HCT116 (cell line): ENCODE results near the gene STXBP3. TPM values are rescaled to one million over a fixed set of nuclear protein-coding genes. Genes with fewer than 3 reads are reported as not detected.

Experiments used
- ATAC-seq: fragments of 200-7000 bp; cut with Tn5 transposase; 2 replicates; pipeline ENCODE4 v1.9.1; 2020; ENCODE audit warnings: mild to moderate bottlenecking, moderate library complexity
- BruUV-seq: library from RNA; stranded (reverse); fragments of 400-500 nt; replicated peaks from 2 replicates; lab custom pipeline; 2021; lab: Mats Ljungman, UMichigan
- CTCF ChIA-PET: fragments of 300-600 bp; sonication (Branson Sonifier 250); formaldehyde crosslinking; loops from one replicate; lab custom pipeline; 2021; ENCODE audit warnings: antibody characterized with exemption; lab: Charles Lee
- POLR2A ChIA-PET: fragments of 300-600, 350-600 bp; sonication (Branson Sonifier 250); formaldehyde crosslinking; loops from one replicate; lab custom pipeline; 2021; ENCODE audit warnings: antibody characterized with exemption; lab: Charles Lee
- RAD21 ChIA-PET, 2 experiments: fragments of 300-600 bp; sonication (Branson Sonifier 250); formaldehyde crosslinking; loops; one replicate each; lab custom pipeline; 2023; ENCODE audit warnings: low total read pairs in 2 of 2; ENCODE audit not compliant: uncharacterized antibody in 2 of 2, unreplicated experiment in 2 of 2, low non-redundant PET in 1 of 2; lab: Charles Lee
- DNase-seq: peaks from one replicate; pipeline ENCODE4 v3.0.0-alpha.2; 2010; ENCODE audit warnings: low read depth, low spot score
- H2AFZ ChIP-seq: fragments of 200-600 bp; shearing (Covaris generic), sonication (generic); 2 replicates; pipeline ENCODE4 v1.6.1; 2017; ENCODE audit warnings: low read depth, mixed run types, mixed read lengths, antibody characterized with exemption, low read length; ENCODE audit not compliant: poor library complexity, severe bottlenecking
- H3K27ac ChIP-seq: 2 replicates; pipeline ENCODE4 v1.5.1; 2012; ENCODE audit warnings: low read depth, low read length
- H3K27me3 ChIP-seq: fragments of 200-600 bp; sonication (generic); 2 replicates; pipeline ENCODE4 v1.6.1; 2016; ENCODE audit warnings: mixed run types, low read length, mixed read lengths; ENCODE audit not compliant: insufficient read depth
- H3K36me3 ChIP-seq, 2 experiments: fragments of 200-500 bp in 1 of 2; fragments of 200-600 bp in 1 of 2; sonication (Bioruptor generic) in 1 of 2; sonication (generic) in 1 of 2; 2 replicates each; pipeline versions ENCODE4 v1.5.1 to v1.6.1; 2014 to 2016; ENCODE audit warnings: low read length in 2 of 2, inconsistent platforms in 1 of 2, mixed read lengths in 1 of 2, mixed run types in 1 of 2; ENCODE audit not compliant: insufficient read depth in 2 of 2, control insufficient read depth in 1 of 2
- H3K4me1 ChIP-seq, 2 experiments: fragments of 200-600 bp in 1 of 2; sonication (generic) in 1 of 2; 2 replicates each; pipeline versions ENCODE4 v1.5.1 to v1.6.1; 2012 to 2017; ENCODE audit warnings: low read length in 2 of 2, inconsistent platforms in 1 of 2, mild to moderate bottlenecking in 1 of 2, mixed read lengths in 1 of 2, mixed run types in 1 of 2, moderate library complexity in 1 of 2; ENCODE audit not compliant: insufficient read depth in 2 of 2, control insufficient read depth in 1 of 2
- H3K4me2 ChIP-seq: fragments of 200-600 bp; sonication (generic); 2 replicates; pipeline ENCODE4 v1.6.1; 2017; ENCODE audit warnings: mixed run types, low read length, mixed read lengths
- H3K4me3 ChIP-seq, 2 experiments: fragments of 200-600 bp in 1 of 2; sonication (generic) in 1 of 2; replicated peaks in 1 of 2; 2 replicates each; pipeline ENCODE4 v1.5.1; 2011 to 2016; ENCODE audit warnings: low read length in 2 of 2, control low read depth in 1 of 2, low read depth in 1 of 2, mild to moderate bottlenecking in 1 of 2, mixed read lengths in 1 of 2, mixed run types in 1 of 2
- H3K79me2 ChIP-seq: fragments of 200-600 bp; sonication (generic); 2 replicates; pipeline ENCODE4 v1.6.1; 2017; ENCODE audit warnings: mild to moderate bottlenecking, mixed run types, low read length, moderate library complexity, mixed read lengths; ENCODE audit not compliant: insufficient read depth
- H3K9ac ChIP-seq: fragments of 200-600 bp; sonication (generic); 2 replicates; pipeline ENCODE4 v1.6.1; 2016; ENCODE audit warnings: low read length, mixed read lengths
- H3K9me2 ChIP-seq: fragments of 200-600 bp; sonication (generic), shearing (Covaris generic); 2 replicates; pipeline ENCODE4 v1.6.1; 2017; ENCODE audit warnings: mixed run types, mild to moderate bottlenecking, moderate library complexity; ENCODE audit not compliant: insufficient read depth
- H3K9me3 ChIP-seq, 2 experiments: fragments of 200-500 bp in 1 of 2; fragments of 200-600 bp in 1 of 2; sonication (Bioruptor generic) in 1 of 2; sonication (generic) in 1 of 2; 2 replicates each; pipeline ENCODE4 v1.6.1; 2014 to 2017; ENCODE audit warnings: low read length in 2 of 2, mixed read lengths in 2 of 2, inconsistent platforms in 1 of 2, low read depth in 1 of 2, mild to moderate bottlenecking in 1 of 2, mixed run types in 1 of 2, moderate library complexity in 1 of 2; ENCODE audit not compliant: control insufficient read depth in 1 of 2, insufficient read depth in 1 of 2
- H4K20me1 ChIP-seq: fragments of 200-600 bp; sonication (generic), shearing (Covaris generic); 2 replicates; pipeline ENCODE4 v1.6.1; 2017; ENCODE audit warnings: mixed run types, mild to moderate bottlenecking, moderate library complexity; ENCODE audit not compliant: insufficient read depth
- CBX3 ChIP-seq: IDR thresholded peaks from 2 replicates; pipeline ENCODE4 v1.6.1; 2012; ENCODE audit warnings: low read depth
- CEBPB ChIP-seq: IDR thresholded peaks from 2 replicates; pipeline ENCODE4 v1.6.1; 2012; ENCODE audit warnings: low read depth
- CTCF ChIP-seq, 3 experiments: fragments of 200-600 bp in 1 of 3; sonication (generic) in 1 of 3; IDR thresholded peaks in 2 of 3; conservative IDR thresholded peaks in 1 of 3; 2 replicates each; pipeline ENCODE4 v1.5.1; 2012 to 2017; ENCODE audit warnings: low read depth in 2 of 3, low read length in 2 of 3, antibody characterized with exemption in 1 of 3, borderline replicate concordance in 1 of 3, control low read depth in 1 of 3, mild to moderate bottlenecking in 1 of 3, mixed read lengths in 1 of 3, mixed run types in 1 of 3, moderate library complexity in 1 of 3; ENCODE audit not compliant: insufficient read depth in 1 of 3
- EGR1 ChIP-seq: IDR thresholded peaks from 2 replicates; pipeline ENCODE4 v1.6.1; 2012; ENCODE audit warnings: low read depth
- ELF1 ChIP-seq: IDR thresholded peaks from 2 replicates; pipeline ENCODE4 v1.6.1; 2012; ENCODE audit warnings: low read depth, borderline replicate concordance
- FOSL1 ChIP-seq: IDR thresholded peaks from 2 replicates; pipeline ENCODE4 v1.6.1; 2012; ENCODE audit warnings: low read depth
- MAX ChIP-seq: IDR thresholded peaks from 2 replicates; pipeline ENCODE4 v1.6.1; 2012
- POLR2A ChIP-seq: IDR thresholded peaks from 2 replicates; pipeline ENCODE4 v1.7.0; 2011; ENCODE audit warnings: borderline replicate concordance; ENCODE audit not compliant: insufficient read depth, insufficient read length; ENCODE audit errors: extremely low read depth
- POLR2AphosphoS5 ChIP-seq: IDR thresholded peaks from 2 replicates; pipeline ENCODE4 v1.6.1; 2011; ENCODE audit warnings: mild to moderate bottlenecking, low read depth, low read length, moderate library complexity
- RAD21 ChIP-seq: IDR thresholded peaks from 2 replicates; pipeline ENCODE4 v1.6.1; 2012; ENCODE audit warnings: low read depth, mild to moderate bottlenecking
- REST ChIP-seq: IDR thresholded peaks from 2 replicates; pipeline ENCODE4 v1.6.1; 2012; ENCODE audit warnings: low read depth
- SIN3A ChIP-seq: IDR thresholded peaks from 2 replicates; pipeline ENCODE4 v1.6.1; 2012; ENCODE audit warnings: low read depth
- SP1 ChIP-seq: IDR thresholded peaks from 2 replicates; pipeline ENCODE4 v1.6.1; 2012; ENCODE audit warnings: low read depth
- SRF ChIP-seq: IDR thresholded peaks from 2 replicates; pipeline ENCODE4 v1.6.1; 2012; ENCODE audit warnings: low read depth
- TCF7L2 ChIP-seq: IDR thresholded peaks from 2 replicates; pipeline ENCODE4 v1.7.0; 2011; ENCODE audit warnings: borderline replicate concordance, inconsistent platforms; ENCODE audit not compliant: insufficient read depth, insufficient read length; ENCODE audit errors: extremely low read depth
- YY1 ChIP-seq: IDR thresholded peaks from 2 replicates; pipeline ENCODE4 v1.6.1; 2011; ENCODE audit warnings: low read length, low read depth, moderate library complexity, mild to moderate bottlenecking; ENCODE audit not compliant: insufficient replicate concordance; ENCODE audit errors: extremely low read depth
- intact Hi-C: fragments of 100-400 bp; cut with micrococcal nuclease; formaldehyde crosslinking; loops from 2 replicates; pipeline ENCODE4 v1.10.0; 2022
- total RNA-seq: library from RNA; stranded (reverse); gene quantifications from one replicate; pipeline ENCODE4 v1.2.1, GENCODE V29; 2021; ENCODE audit not compliant: unreplicated experiment
- TF ChIP-seq, protein P1 (sequence below): IDR thresholded peaks from 2 replicates; pipeline ENCODE4 v1.6.1; 2011; ENCODE audit warnings: mild to moderate bottlenecking, low read length, moderate library complexity; ENCODE audit not compliant: insufficient replicate concordance; ENCODE audit errors: extremely low read depth
- TF ChIP-seq, protein P2 (sequence below): IDR thresholded peaks from 2 replicates; pipeline ENCODE4 v1.6.1; 2012

STXBP3 gene
- total RNA-seq, 1 experiment from 2014 or later: 22.6 TPM

DNA sequence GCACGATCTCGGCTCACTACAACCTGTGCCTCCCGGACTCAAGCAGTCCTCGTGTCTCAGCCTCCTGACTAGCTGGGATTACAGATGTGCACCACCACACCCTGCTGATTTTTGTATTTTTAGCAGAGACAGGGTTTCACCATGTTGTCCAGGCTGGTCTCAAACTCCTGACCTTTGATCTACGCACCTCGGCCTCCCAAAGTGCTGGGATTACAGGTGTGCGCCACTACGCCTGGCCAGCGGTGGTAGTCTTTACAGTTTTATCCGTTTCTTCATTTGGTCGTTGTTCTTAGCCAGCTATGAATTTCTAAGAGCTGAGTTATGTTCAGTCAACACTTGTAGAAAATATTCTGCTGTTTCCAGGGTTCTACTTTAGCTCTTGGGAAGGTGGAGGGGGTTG lies 57.1 kb downstream of the STXBP3 start:
- ChIA-PET POLR2A (no interaction called here), RAD21 (no interaction called here), CTCF (no interaction called here)
- no peak overlapping the region for H2AFZ ChIP-seq
- TF ChIP-seq REST (no peak), SP1 (no peak), MAX (no peak), FOSL1 (no peak), CTCF (IDR thresholded peaks at IDR 0.05 in 2 of 3, conservative IDR thresholded peaks at IDR 0.05 in 1 of 3; ENCODE audit: borderline replicate concordance in 1 of 3, insufficient read depth in 1 of 3, low read depth in 2 of 3, low read length in 2 of 3) (no peak), EGR1 (no peak), TCF7L2 (no peak), POLR2A (no peak), POLR2AphosphoS5 (no peak), RAD21 (no peak), ELF1 (no peak), CEBPB (no peak), SRF (no peak), YY1 (no peak), CBX3 (no peak), SIN3A (no peak)
- TF ChIP-seq, protein P1, sequence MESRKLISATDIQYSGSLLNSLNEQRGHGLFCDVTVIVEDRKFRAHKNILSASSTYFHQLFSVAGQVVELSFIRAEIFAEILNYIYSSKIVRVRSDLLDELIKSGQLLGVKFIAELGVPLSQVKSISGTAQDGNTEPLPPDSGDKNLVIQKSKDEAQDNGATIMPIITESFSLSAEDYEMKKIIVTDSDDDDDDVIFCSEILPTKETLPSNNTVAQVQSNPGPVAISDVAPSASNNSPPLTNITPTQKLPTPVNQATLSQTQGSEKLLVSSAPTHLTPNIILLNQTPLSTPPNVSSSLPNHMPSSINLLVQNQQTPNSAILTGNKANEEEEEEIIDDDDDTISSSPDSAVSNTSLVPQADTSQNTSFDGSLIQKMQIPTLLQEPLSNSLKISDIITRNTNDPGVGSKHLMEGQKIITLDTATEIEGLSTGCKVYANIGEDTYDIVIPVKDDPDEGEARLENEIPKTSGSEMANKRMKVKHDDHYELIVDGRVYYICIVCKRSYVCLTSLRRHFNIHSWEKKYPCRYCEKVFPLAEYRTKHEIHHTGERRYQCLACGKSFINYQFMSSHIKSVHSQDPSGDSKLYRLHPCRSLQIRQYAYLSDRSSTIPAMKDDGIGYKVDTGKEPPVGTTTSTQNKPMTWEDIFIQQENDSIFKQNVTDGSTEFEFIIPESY: no peak
- TF ChIP-seq, protein P2, sequence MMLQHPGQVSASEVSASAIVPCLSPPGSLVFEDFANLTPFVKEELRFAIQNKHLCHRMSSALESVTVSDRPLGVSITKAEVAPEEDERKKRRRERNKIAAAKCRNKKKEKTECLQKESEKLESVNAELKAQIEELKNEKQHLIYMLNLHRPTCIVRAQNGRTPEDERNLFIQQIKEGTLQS: no peak
- H3K9me3 ChIP-seq: no peaks in the 10 kb centered on the region
- no peak for DNase-seq
- no peak overlapping the region for H3K9ac ChIP-seq
- peaks cover 0 to 2% of the 10 kb centered on the region in 2 experiments; a peak in 2 of 4 replicates for H3K36me3 ChIP-seq
- BruUV-seq: no TSS peak
- H3K4me3 ChIP-seq: no peak overlapping the region
- no peaks in the 10 kb centered on the region for H3K79me2 ChIP-seq
- H3K27ac ChIP-seq: no peak overlapping the region
- no peaks in the 10 kb centered on the region for H3K27me3 ChIP-seq
- ATAC-seq: no peak
- no peaks in the 10 kb centered on the region for H3K9me2 ChIP-seq
- H4K20me1 ChIP-seq: no peaks in the 10 kb centered on the region
- no peaks in the 10 kb centered on the region for H3K4me1 ChIP-seq
- no peak overlapping the region for H3K4me2 ChIP-seq
- intact Hi-C loops: no loop called here
